Measurements from ENCODE around the gene CEP68.

DNA sequence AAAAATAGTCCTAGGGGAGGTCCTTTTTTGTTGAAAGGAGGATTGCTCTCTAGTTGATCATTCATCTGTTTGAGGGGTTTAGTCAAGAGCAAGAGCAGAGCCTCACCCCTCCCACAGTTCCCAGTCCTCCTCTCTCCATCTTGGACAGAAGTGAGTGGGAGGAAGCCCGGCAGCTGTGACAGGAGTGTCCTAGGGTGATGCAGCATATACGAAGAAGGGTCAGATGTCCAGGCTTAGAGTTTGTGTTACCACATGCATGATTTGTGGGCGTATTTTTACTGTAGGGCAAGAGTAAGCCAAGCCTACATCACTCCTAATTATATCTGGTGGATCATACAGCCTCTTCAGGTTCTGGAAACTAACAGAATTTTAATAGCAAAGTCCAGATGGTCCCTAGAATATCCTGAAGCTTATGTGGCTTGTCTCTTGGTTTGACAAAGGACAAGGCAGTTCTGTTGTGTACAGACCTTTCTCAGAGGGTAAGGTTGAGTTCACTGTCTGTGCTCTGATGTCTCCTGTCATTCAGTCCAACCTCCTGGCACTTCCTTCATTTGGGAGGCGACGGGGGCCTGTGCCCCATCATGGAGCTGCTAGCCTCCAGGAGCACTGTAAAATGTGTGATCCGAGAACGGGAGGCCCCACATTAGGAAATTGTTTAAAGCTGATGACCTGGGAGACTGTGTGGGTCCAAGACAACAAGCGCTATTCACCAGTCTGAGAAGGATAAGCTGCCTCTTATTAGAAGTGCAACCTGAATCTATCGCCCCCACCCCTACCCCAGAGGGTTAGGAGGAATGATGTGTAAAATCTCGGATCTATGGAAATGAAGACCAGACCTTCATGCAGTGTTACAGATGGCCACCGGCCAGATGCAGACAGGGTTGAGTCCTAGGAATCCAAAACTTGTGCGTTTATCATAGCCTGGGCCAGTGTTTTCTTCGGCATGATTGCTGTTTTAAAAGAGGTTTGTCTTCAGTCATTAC is 6.9 kb downstream of the CEP68 start:
- TF ChIP-seq, protein P1, sequence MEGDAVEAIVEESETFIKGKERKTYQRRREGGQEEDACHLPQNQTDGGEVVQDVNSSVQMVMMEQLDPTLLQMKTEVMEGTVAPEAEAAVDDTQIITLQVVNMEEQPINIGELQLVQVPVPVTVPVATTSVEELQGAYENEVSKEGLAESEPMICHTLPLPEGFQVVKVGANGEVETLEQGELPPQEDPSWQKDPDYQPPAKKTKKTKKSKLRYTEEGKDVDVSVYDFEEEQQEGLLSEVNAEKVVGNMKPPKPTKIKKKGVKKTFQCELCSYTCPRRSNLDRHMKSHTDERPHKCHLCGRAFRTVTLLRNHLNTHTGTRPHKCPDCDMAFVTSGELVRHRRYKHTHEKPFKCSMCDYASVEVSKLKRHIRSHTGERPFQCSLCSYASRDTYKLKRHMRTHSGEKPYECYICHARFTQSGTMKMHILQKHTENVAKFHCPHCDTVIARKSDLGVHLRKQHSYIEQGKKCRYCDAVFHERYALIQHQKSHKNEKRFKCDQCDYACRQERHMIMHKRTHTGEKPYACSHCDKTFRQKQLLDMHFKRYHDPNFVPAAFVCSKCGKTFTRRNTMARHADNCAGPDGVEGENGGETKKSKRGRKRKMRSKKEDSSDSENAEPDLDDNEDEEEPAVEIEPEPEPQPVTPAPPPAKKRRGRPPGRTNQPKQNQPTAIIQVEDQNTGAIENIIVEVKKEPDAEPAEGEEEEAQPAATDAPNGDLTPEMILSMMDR (IDR thresholded peaks at IDR 0.05) = no peak
- no peak for TF ChIP-seq POLR2A (IDR thresholded peaks at IDR 0.05)
